ENCODE measurements around the gene TP53TG5. TPM values are rescaled to one million over a fixed set of nuclear protein-coding genes. Genes with fewer than 3 reads are reported as not detected.

The TP53TG5 gene
- total and polyA plus RNA-seq, 4 donors: 0.03 to 0.28 TPM; not detected in 2

GRCh38 chr20:45409521-45410272 is 31.6 kb upstream of the TP53TG5 start:
- Histone ChIP-seq H3K27me3 (ENCODE audit: control insufficient read depth in 3 of 3, insufficient read depth in 3 of 3, low read length in 2 of 3) (peaks cover 0 to 23% (median 14%) of the 10 kb centered on the region in 3 donors), H3K4me1 (ENCODE audit: control insufficient read depth in 5 of 5, insufficient read depth in 5 of 5, low read length in 5 of 5) (peaks cover 0 to 19% (median 4%) of the 10 kb centered on the region in 5 donors), H3K9ac (ENCODE audit: insufficient read depth in 1 of 2, low read length in 2 of 2) (no peak overlapping the region), H3K36me3 (ENCODE audit: control insufficient read depth in 4 of 4, insufficient read depth in 4 of 4, low read length in 4 of 4) (peaks cover 0 to 9% (median 4%) of the 10 kb centered on the region in 4 donors), H3K27ac (ENCODE audit: low read depth in 1 of 2, low read length in 1 of 2) (peak overlapping the region in 1 of 2 donors; percentile 14), H3K4me3 (no peak overlapping the region), H3K9me3 (ENCODE audit: control insufficient read depth in 4 of 4, insufficient read depth in 3 of 4, low read length in 3 of 4) (no peaks in the 10 kb centered on the region)
- ATAC-seq (ENCODE audit: insufficient read depth, low FRiP score) (no peak), DNase-seq (no peak)
- 89 to 91% methylated on average over 7 of the region's 7 CpGs for WGBS, 2 donors
- TF ChIP-seq, protein P1, sequence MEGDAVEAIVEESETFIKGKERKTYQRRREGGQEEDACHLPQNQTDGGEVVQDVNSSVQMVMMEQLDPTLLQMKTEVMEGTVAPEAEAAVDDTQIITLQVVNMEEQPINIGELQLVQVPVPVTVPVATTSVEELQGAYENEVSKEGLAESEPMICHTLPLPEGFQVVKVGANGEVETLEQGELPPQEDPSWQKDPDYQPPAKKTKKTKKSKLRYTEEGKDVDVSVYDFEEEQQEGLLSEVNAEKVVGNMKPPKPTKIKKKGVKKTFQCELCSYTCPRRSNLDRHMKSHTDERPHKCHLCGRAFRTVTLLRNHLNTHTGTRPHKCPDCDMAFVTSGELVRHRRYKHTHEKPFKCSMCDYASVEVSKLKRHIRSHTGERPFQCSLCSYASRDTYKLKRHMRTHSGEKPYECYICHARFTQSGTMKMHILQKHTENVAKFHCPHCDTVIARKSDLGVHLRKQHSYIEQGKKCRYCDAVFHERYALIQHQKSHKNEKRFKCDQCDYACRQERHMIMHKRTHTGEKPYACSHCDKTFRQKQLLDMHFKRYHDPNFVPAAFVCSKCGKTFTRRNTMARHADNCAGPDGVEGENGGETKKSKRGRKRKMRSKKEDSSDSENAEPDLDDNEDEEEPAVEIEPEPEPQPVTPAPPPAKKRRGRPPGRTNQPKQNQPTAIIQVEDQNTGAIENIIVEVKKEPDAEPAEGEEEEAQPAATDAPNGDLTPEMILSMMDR (IDR thresholded peaks at IDR 0.05; ENCODE audit: control extremely low read depth, extremely low read depth): no peak

DNA sequence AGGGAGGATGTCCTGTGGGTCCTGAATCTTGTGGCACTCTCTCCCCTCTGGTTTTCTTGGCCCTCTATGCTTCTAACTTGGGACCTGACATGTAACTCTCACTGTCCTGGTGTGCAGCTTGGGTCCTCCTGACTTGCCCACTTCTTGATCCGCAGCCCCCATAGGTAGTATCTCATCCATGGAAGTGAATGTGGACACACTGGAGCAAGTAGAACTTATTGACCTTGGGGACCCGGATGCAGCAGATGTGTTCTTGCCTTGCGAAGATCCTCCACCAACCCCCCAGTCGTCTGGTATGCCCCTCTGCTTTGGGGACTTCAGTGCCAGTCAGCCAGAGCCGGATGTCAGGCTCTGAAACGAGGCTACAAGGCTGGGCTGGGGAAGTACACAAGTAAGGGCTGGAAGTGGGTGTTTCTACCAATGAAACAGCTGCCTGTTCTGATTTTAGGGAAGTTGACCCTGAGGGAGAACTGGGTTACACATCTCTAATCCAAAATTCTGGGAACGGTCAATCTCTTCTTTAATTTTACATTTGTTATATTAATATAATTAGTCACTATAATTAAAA is 30.6 kb upstream of the TP53TG5 start:
- ATAC-seq (ENCODE audit: insufficient read depth, low FRiP score): no peak
- H3K9ac ChIP-seq (ENCODE audit: insufficient read depth in 1 of 2, low read length in 2 of 2): no peak overlapping the region
- no peak overlapping the region for H3K4me3 ChIP-seq
- H3K4me1 ChIP-seq (ENCODE audit: control insufficient read depth in 5 of 5, insufficient read depth in 5 of 5, low read length in 5 of 5): peaks cover 0 to 19% (median 4%) of the 10 kb centered on the region in 5 donors
- 35 to 66% methylated on average over 7 of the region's 7 CpGs for WGBS, 2 donors
- no peak for DNase-seq
- TF ChIP-seq, protein P1 (IDR thresholded peaks at IDR 0.05; ENCODE audit: control extremely low read depth, extremely low read depth): no peak
- H3K9me3 ChIP-seq (ENCODE audit: control insufficient read depth in 4 of 4, insufficient read depth in 3 of 4, low read length in 3 of 4): no peaks in the 10 kb centered on the region
- peaks cover 0 to 29% (median 21%) of the 10 kb centered on the region in 3 donors for H3K27me3 ChIP-seq (ENCODE audit: control insufficient read depth in 3 of 3, insufficient read depth in 3 of 3, low read length in 2 of 3)
- H3K36me3 ChIP-seq (ENCODE audit: control insufficient read depth in 4 of 4, insufficient read depth in 4 of 4, low read length in 4 of 4): peaks cover 0 to 9% (median 4%) of the 10 kb centered on the region in 4 donors
- peak overlapping the region; percentile 22 to 97 for H3K27ac ChIP-seq (ENCODE audit: low read depth in 1 of 2, low read length in 1 of 2)

DNA sequence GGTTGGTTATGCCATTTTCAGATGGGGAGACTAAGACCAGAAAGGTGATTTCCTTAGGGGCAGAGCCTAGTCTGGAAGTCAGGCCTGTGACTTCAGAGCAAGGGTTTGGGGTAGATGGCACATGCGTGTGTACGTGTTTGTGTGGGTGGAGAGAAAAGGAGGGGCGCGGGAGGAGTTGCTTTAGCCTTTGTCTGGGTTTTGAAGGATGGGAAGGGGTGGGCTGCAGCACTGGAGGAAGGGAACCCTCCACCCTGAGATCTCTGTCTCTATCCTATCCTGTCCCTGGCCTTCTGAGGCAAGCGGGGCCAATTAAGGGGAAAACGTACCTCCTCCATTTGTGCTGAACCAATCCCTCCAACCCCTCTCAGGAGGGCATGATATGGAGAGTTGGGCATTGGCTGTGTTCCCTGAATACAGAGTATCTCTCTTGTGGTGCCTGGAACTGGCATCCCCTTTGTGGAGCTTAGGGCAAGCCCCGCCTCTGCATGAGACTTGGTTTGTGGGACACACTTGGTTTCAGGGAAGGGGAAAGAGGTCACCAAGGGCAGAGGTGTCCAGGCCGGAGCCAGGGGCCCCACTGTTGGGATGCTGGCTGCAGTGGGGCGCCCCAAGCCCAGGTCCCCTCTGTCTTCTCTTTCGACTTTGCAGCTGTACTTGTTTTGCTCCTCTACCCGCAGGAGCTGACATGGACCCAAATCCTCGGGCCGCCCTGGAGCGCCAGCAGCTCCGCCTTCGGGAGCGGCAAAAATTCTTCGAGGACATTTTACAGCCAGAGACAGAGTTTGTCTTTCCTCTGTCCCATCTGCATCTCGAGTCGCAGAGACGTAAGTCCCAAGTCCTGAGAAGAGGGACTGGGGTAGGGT is 29.9 kb upstream of the TP53TG5 start, which contains the start of gene DBNDD2:
TSS of gene DBNDD2 (plus strand) at position 507 of the 863 bp plus-strand sequence. CDS start at position 686, 179 bp downstream.
- Histone ChIP-seq H3K9ac (ENCODE audit: insufficient read depth in 1 of 2, low read length in 2 of 2) (peak within 1 kb of the TSS in 1 of 2 donors; percentile 61), H3K36me3 (ENCODE audit: control insufficient read depth in 4 of 4, insufficient read depth in 4 of 4, low read length in 4 of 4) (peaks cover 0 to 9% (median 4%) of the 10 kb centered on the region in 4 donors), H3K27ac (ENCODE audit: low read depth in 1 of 2, low read length in 1 of 2) (peak within 1 kb of the TSS; percentile 75 to 97), H3K9me3 (ENCODE audit: control insufficient read depth in 4 of 4, insufficient read depth in 3 of 4, low read length in 3 of 4) (no peaks in the 10 kb centered on the region), H3K27me3 (ENCODE audit: control insufficient read depth in 3 of 3, insufficient read depth in 3 of 3, low read length in 2 of 3) (peaks cover 0 to 30% (median 21%) of the 10 kb centered on the region in 3 donors), H3K4me1 (ENCODE audit: control insufficient read depth in 5 of 5, insufficient read depth in 5 of 5, low read length in 5 of 5) (peaks cover 0 to 19% (median 4%) of the 10 kb centered on the region in 5 donors), H3K4me3 (peak within 1 kb of the TSS; percentile 69)
- no peak for ATAC-seq (ENCODE audit: insufficient read depth, low FRiP score)
- no peak for DNase-seq
- TF ChIP-seq, protein P1 (IDR thresholded peaks at IDR 0.05; ENCODE audit: control extremely low read depth, extremely low read depth): no peak
- WGBS, 2 donors: 91% methylated on average over 21 of the region's 21 CpGs

All from lung (tissue), 12 donors.